ENCODE measurements around the gene IFTAP. TPM values are rescaled to one million over a fixed set of nuclear protein-coding genes. Genes with fewer than 3 reads are reported as not detected.

Gene IFTAP
- polyA plus RNA-seq, 1 of the 3 experiments (the other 2 are of a cell fraction), result 21.8 TPM

DNA sequence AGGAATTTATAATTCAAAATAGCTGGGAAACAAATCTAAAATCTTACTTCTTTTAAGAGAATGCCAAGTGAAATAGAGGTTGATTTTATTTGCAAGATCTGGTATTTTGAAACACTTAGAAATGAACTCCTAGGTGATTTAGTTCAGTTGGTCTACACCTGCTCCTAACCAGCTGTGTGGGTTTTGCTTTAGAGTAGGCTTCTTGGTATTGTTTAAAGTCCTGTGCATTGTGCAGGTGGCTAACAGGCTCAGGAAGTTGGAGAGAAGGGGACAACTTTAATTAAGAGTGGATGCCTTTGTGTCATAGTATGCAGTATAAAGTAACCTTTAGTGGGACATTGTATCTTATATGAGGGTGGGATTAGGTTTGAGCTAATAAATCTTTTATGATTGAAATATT is 7.8 kb downstream of the IFTAP start:
- Histone ChIP-seq H2AFZ (ENCODE audit: low read depth) (no peak overlapping the region), H3F3A (replicated peaks; ENCODE audit: insufficient read depth) (no peaks in the 10 kb centered on the region), H3K9ac (no peak overlapping the region), H3K27me3 (ENCODE audit: insufficient read depth) (no peaks in the 10 kb centered on the region), H3K27ac (ENCODE audit: low read depth in 2 of 2, low read length in 1 of 2) (peak overlapping the region in 1 of 2 experiments; percentile 28; a peak in 1 of 4 replicates), H3K4me2 (no peak overlapping the region), H3K4me3 (ENCODE audit: low read depth in 2 of 2, low read length in 1 of 2) (no peak overlapping the region), H3K9me2 (no peaks in the 10 kb centered on the region), H3K79me2 (ENCODE audit: insufficient read depth) (no peaks in the 10 kb centered on the region), H3K36me3 (replicated peaks in 1 of 2; ENCODE audit: control insufficient read depth in 1 of 2, insufficient read depth in 2 of 2, low read length in 1 of 2) (no peaks in the 10 kb centered on the region), H4K20me1 (ENCODE audit: insufficient read depth) (no peaks in the 10 kb centered on the region), H3K9me3 (no peaks in the 10 kb centered on the region), H3K4me1 (ENCODE audit: control insufficient read depth in 1 of 2, insufficient read depth in 2 of 2, low read depth in 1 of 2, low read length in 1 of 2) (peaks cover 0 to 4% of the 10 kb centered on the region in 2 experiments; a peak in 2 of 4 replicates)
- POLR2A ChIA-PET, result no interaction called here
- CTCF ChIA-PET, result interaction anchor here (0.7 kb wide), 1 partner anchor 37 kb away, joined by 3 read pairs; no protein-coding TSS in a partner anchor
- no peak for DNase-seq
- TF ChIP-seq, protein P1, sequence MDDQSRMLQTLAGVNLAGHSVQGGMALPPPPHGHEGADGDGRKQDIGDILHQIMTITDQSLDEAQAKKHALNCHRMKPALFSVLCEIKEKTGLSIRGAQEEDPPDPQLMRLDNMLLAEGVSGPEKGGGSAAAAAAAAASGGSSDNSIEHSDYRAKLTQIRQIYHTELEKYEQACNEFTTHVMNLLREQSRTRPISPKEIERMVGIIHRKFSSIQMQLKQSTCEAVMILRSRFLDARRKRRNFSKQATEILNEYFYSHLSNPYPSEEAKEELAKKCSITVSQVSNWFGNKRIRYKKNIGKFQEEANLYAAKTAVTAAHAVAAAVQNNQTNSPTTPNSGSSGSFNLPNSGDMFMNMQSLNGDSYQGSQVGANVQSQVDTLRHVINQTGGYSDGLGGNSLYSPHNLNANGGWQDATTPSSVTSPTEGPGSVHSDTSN (IDR thresholded peaks at IDR 0.05), result no peak
- TF ChIP-seq, protein P2, sequence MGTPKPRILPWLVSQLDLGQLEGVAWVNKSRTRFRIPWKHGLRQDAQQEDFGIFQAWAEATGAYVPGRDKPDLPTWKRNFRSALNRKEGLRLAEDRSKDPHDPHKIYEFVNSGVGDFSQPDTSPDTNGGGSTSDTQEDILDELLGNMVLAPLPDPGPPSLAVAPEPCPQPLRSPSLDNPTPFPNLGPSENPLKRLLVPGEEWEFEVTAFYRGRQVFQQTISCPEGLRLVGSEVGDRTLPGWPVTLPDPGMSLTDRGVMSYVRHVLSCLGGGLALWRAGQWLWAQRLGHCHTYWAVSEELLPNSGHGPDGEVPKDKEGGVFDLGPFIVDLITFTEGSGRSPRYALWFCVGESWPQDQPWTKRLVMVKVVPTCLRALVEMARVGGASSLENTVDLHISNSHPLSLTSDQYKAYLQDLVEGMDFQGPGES (IDR thresholded peaks at IDR 0.05; ENCODE audit: low read depth, low read length), result no peak
- TF ChIP-seq ELF1 (IDR thresholded peaks at IDR 0.05) (no peak), JUND (IDR thresholded peaks at IDR 0.05) (no peak), FOXJ3 (CRISPR knock-in tag; IDR thresholded peaks at IDR 0.05) (no peak), SMC3 (IDR thresholded peaks at IDR 0.05; ENCODE audit: low read depth, low read length) (no peak), GATA2 (CRISPR knock-in tag; IDR thresholded peaks at IDR 0.05) (no peak), TEAD4 (IDR thresholded peaks at IDR 0.05; ENCODE audit: borderline replicate concordance, insufficient read depth) (no peak), TAF1 (IDR thresholded peaks at IDR 0.05; ENCODE audit: borderline replicate concordance, low read depth, low read length) (no peak), ZBTB33 (IDR thresholded peaks at IDR 0.05; ENCODE audit: borderline replicate concordance, low read depth) (no peak), RFX5 (IDR thresholded peaks at IDR 0.05; ENCODE audit: low read length) (no peak), SIN3A (IDR thresholded peaks at IDR 0.05; ENCODE audit: borderline replicate concordance, low read depth, low read length) (no peak), RAD21 (IDR thresholded peaks at IDR 0.05; ENCODE audit: low read length) (no peak), FOSL2 (IDR thresholded peaks at IDR 0.05; ENCODE audit: borderline replicate concordance, low read depth) (no peak), USF2 (IDR thresholded peaks at IDR 0.05; ENCODE audit: borderline replicate concordance, low read depth, low read length) (no peak), YY1 (IDR thresholded peaks at IDR 0.05; ENCODE audit: low read depth) (no peak), NRF1 (IDR thresholded peaks at IDR 0.05; ENCODE audit: low read depth, low read length) (no peak), FOXM1 (IDR thresholded peaks at IDR 0.05; ENCODE audit: low read depth) (no peak)
- TF ChIP-seq, protein P3, sequence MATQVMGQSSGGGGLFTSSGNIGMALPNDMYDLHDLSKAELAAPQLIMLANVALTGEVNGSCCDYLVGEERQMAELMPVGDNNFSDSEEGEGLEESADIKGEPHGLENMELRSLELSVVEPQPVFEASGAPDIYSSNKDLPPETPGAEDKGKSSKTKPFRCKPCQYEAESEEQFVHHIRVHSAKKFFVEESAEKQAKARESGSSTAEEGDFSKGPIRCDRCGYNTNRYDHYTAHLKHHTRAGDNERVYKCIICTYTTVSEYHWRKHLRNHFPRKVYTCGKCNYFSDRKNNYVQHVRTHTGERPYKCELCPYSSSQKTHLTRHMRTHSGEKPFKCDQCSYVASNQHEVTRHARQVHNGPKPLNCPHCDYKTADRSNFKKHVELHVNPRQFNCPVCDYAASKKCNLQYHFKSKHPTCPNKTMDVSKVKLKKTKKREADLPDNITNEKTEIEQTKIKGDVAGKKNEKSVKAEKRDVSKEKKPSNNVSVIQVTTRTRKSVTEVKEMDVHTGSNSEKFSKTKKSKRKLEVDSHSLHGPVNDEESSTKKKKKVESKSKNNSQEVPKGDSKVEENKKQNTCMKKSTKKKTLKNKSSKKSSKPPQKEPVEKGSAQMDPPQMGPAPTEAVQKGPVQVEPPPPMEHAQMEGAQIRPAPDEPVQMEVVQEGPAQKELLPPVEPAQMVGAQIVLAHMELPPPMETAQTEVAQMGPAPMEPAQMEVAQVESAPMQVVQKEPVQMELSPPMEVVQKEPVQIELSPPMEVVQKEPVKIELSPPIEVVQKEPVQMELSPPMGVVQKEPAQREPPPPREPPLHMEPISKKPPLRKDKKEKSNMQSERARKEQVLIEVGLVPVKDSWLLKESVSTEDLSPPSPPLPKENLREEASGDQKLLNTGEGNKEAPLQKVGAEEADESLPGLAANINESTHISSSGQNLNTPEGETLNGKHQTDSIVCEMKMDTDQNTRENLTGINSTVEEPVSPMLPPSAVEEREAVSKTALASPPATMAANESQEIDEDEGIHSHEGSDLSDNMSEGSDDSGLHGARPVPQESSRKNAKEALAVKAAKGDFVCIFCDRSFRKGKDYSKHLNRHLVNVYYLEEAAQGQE (IDR thresholded peaks at IDR 0.05; ENCODE audit: low read depth, low read length), result no peak
- TF ChIP-seq, protein P4, sequence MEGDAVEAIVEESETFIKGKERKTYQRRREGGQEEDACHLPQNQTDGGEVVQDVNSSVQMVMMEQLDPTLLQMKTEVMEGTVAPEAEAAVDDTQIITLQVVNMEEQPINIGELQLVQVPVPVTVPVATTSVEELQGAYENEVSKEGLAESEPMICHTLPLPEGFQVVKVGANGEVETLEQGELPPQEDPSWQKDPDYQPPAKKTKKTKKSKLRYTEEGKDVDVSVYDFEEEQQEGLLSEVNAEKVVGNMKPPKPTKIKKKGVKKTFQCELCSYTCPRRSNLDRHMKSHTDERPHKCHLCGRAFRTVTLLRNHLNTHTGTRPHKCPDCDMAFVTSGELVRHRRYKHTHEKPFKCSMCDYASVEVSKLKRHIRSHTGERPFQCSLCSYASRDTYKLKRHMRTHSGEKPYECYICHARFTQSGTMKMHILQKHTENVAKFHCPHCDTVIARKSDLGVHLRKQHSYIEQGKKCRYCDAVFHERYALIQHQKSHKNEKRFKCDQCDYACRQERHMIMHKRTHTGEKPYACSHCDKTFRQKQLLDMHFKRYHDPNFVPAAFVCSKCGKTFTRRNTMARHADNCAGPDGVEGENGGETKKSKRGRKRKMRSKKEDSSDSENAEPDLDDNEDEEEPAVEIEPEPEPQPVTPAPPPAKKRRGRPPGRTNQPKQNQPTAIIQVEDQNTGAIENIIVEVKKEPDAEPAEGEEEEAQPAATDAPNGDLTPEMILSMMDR (IDR thresholded peaks at IDR 0.05), result no peak

Data from SK-N-SH (cell line).